Breast epithelium (tissue), 4 donors: ENCODE results near the gene TOMM70. TPM values are rescaled to one million over a fixed set of nuclear protein-coding genes. Genes with fewer than 3 reads are reported as not detected.

Source experiments
- DNase-seq, 2 donors: peaks; one replicate each; pipeline ENCODE4 v3.0.0-alpha.2; 2019; ENCODE audit warnings: low spot score in 2 of 2
- H3K27ac ChIP-seq, 2 donors: fragments of 200-600 bp; sonication (generic) in 1 of 2; one replicate each; pipeline ENCODE4 v1.5.1; 2016 to 2019; ENCODE audit warnings: mild to moderate bottlenecking in 1 of 2
- H3K27me3 ChIP-seq, 2 donors: fragments of 200-600 bp; sonication (generic) in 1 of 2; one replicate each; pipeline versions ENCODE4 v1.5.1 to v1.6.0; 2017 to 2019; ENCODE audit warnings: control low read depth in 1 of 2, mild to moderate bottlenecking in 1 of 2
- H3K36me3 ChIP-seq: fragments of 200-600 bp; one replicate; pipeline ENCODE4 v1.5.1; 2019
- H3K4me1 ChIP-seq, 2 donors: fragments of 200-600 bp; sonication (generic); one replicate each; pipeline ENCODE4 v1.5.1; 2016 to 2019; ENCODE audit warnings: control low read depth in 1 of 2
- H3K4me3 ChIP-seq, 3 donors: fragments of 200-600 bp; sonication (generic); 1 replicate in 2 of 3; 2 replicates in 1 of 3; pipeline ENCODE4 v1.5.1; 2016 to 2019; ENCODE audit warnings: mild to moderate bottlenecking in 3 of 3, moderate library complexity in 2 of 3
- H3K9me3 ChIP-seq, 2 donors: fragments of 200-600 bp; sonication (generic) in 1 of 2; one replicate each; pipeline ENCODE4 v1.5.1; 2016 to 2019; ENCODE audit warnings: control low read depth in 1 of 2
- CTCF ChIP-seq, 3 donors: fragments of 450-650 bp; IDR thresholded peaks; one replicate each; pipeline ENCODE4 v1.5.1; 2016 to 2017; ENCODE audit warnings: antibody characterized with exemption in 3 of 3, mild to moderate bottlenecking in 3 of 3, moderate library complexity in 3 of 3
- POLR2A ChIP-seq: fragments of 450-650 bp; IDR thresholded peaks from one replicate; pipeline ENCODE4 v1.6.1; 2016; ENCODE audit warnings: antibody characterized with exemption, mild to moderate bottlenecking, moderate library complexity
- POLR2AphosphoS5 ChIP-seq, 3 donors: sonication (generic); formaldehyde crosslinking; IDR thresholded peaks; one replicate each; pipeline ENCODE4 v1.6.1; 2017; ENCODE audit warnings: antibody characterized with exemption in 3 of 3
- intact Hi-C: fragments of 100-400 bp; cut with DNase I; formaldehyde crosslinking; loops from one replicate; pipeline ENCODE4 v1.15.1; 2023; ENCODE audit warnings: low total_unique reads
- total RNA-seq, 3 donors: library from RNA; depleted of rRNA; stranded (reverse); fragments of >200 nt; gene quantifications; one replicate each; pipeline ENCODE4 v1.1.0, GENCODE V29; 2016

The TOMM70 gene
- total RNA-seq, 3 donors from 2014 or later: 47.9 to 59.7 (median 50.5) TPM

- intact Hi-C loops: no loop called here
- no peak for DNase-seq
- Histone ChIP-seq H3K27ac (no peak overlapping the region), H3K9me3 (no peaks in the 10 kb centered on the region), H3K27me3 (no peaks in the 10 kb centered on the region), H3K36me3 (no peaks in the 10 kb centered on the region), H3K4me3 (no peak overlapping the region), H3K4me1 (no peaks in the 10 kb centered on the region)
- TF ChIP-seq CTCF (IDR thresholded peaks at IDR 0.05): no peak
- TF ChIP-seq POLR2AphosphoS5 (IDR thresholded peaks at IDR 0.05): no peak
- TF ChIP-seq POLR2A: no peak
Measured at GRCh38 chr3:100384733-100385525, 16.0 kb downstream of the TOMM70 start.

GRCh38 chr3:100376301-100376700, 24.6 kb downstream of the TOMM70 start:
- Histone ChIP-seq H3K36me3 (peaks cover 9% of the 10 kb centered on the region), H3K4me1 (no peaks in the 10 kb centered on the region), H3K27ac (no peak overlapping the region), H3K27me3 (no peaks in the 10 kb centered on the region), H3K9me3 (no peaks in the 10 kb centered on the region), H3K4me3 (no peak overlapping the region)
- intact Hi-C loops: no loop called here
- no peak for DNase-seq
- no peak for TF ChIP-seq POLR2AphosphoS5 (IDR thresholded peaks at IDR 0.05)

GRCh38 chr3:100374521-100374920, 26.4 kb downstream of the TOMM70 start:
- intact Hi-C loops: no loop called here
- Histone ChIP-seq H3K4me1 (no peaks in the 10 kb centered on the region), H3K36me3 (peaks cover 9% of the 10 kb centered on the region), H3K27me3 (no peaks in the 10 kb centered on the region), H3K27ac (no peak overlapping the region), H3K4me3 (no peak overlapping the region), H3K9me3 (no peaks in the 10 kb centered on the region)
- TF ChIP-seq POLR2AphosphoS5 (IDR thresholded peaks at IDR 0.05) (no peak), CTCF (IDR thresholded peaks at IDR 0.05) (no peak), POLR2A (no peak)
- DNase-seq: no peak

GRCh38 chr3:100370756-100371155, 30.1 kb downstream of the TOMM70 start:
- no peak for DNase-seq
- intact Hi-C loops: no loop called here
- no peak overlapping the region for H3K27ac ChIP-seq
- H3K27me3 ChIP-seq: no peaks in the 10 kb centered on the region
- H3K36me3 ChIP-seq: peaks cover under 1% of the 10 kb centered on the region
- TF ChIP-seq POLR2A (no peak), CTCF (IDR thresholded peaks at IDR 0.05) (no peak), POLR2AphosphoS5 (IDR thresholded peaks at IDR 0.05) (no peak)
- no peak overlapping the region for H3K4me3 ChIP-seq
- H3K9me3 ChIP-seq: no peaks in the 10 kb centered on the region
- H3K4me1 ChIP-seq: no peaks in the 10 kb centered on the region

GRCh38 chr3:100368441-100368840, 32.4 kb downstream of the TOMM70 start:
- Histone ChIP-seq H3K27ac (no peak overlapping the region), H3K27me3 (no peaks in the 10 kb centered on the region), H3K9me3 (no peaks in the 10 kb centered on the region), H3K4me3 (no peak overlapping the region), H3K4me1 (no peaks in the 10 kb centered on the region), H3K36me3 (peaks cover 10% of the 10 kb centered on the region)
- intact Hi-C loops: no loop called here
- TF ChIP-seq CTCF (IDR thresholded peaks at IDR 0.05): no peak
- no peak for TF ChIP-seq POLR2AphosphoS5 (IDR thresholded peaks at IDR 0.05)
- no peak for TF ChIP-seq POLR2A
- no peak for DNase-seq
